Parathyroid adenoma (tissue), 2 donors: ENCODE measurements around the gene LHX4.

Experiments used
- H2AFZ ChIP-seq: fragments of 300-600 bp; sonication (generic); one replicate; pipeline ENCODE4 v1.7.0; 2017; ENCODE audit warnings: antibody characterized with exemption, mild to moderate bottlenecking
- H3K27ac ChIP-seq: fragments of 300-600 bp; sonication (generic); one replicate; pipeline ENCODE4 v1.7.0; 2017
- H3K27me3 ChIP-seq: fragments of 300-600 bp; sonication (generic); one replicate; pipeline ENCODE4 v1.7.0; 2017; ENCODE audit warnings: low read length; ENCODE audit not compliant: control insufficient read depth, insufficient read depth
- H3K36me3 ChIP-seq: fragments of 300-600 bp; sonication (generic); one replicate; pipeline ENCODE4 v1.7.0; 2017; ENCODE audit warnings: low read length; ENCODE audit not compliant: control insufficient read depth, insufficient read depth
- H3K4me1 ChIP-seq: fragments of 300-600 bp; sonication (generic); one replicate; pipeline ENCODE4 v1.7.0; 2017; ENCODE audit warnings: control low read depth
- H3K4me2 ChIP-seq: fragments of 300-600 bp; sonication (generic); one replicate; pipeline ENCODE4 v1.7.0; 2017; ENCODE audit warnings: low read length
- H3K4me3 ChIP-seq: fragments of 300-600 bp; sonication (generic); one replicate; pipeline ENCODE4 v1.7.0; 2017; ENCODE audit warnings: low read depth, low read length
- H3K79me2 ChIP-seq: fragments of 300-600 bp; sonication (generic); one replicate; pipeline ENCODE4 v1.7.0; 2017; ENCODE audit warnings: control low read depth
- H3K9ac ChIP-seq: fragments of 300-600 bp; sonication (generic); one replicate; pipeline ENCODE4 v1.7.0; 2017; ENCODE audit warnings: mild to moderate bottlenecking
- H3K9me3 ChIP-seq: fragments of 300-600 bp; sonication (generic); one replicate; pipeline ENCODE4 v1.7.0; 2017; ENCODE audit warnings: low read length; ENCODE audit not compliant: control insufficient read depth
- TF ChIP-seq, protein P1 (sequence below): fragments of 300-600 bp; sonication (generic); IDR thresholded peaks from one replicate; pipeline ENCODE4 v1.7.0; 2017; ENCODE audit warnings: antibody characterized with exemption, mild to moderate bottlenecking
- donor health status: primary hyperparathyroidism.

Gene LHX4

DNA sequence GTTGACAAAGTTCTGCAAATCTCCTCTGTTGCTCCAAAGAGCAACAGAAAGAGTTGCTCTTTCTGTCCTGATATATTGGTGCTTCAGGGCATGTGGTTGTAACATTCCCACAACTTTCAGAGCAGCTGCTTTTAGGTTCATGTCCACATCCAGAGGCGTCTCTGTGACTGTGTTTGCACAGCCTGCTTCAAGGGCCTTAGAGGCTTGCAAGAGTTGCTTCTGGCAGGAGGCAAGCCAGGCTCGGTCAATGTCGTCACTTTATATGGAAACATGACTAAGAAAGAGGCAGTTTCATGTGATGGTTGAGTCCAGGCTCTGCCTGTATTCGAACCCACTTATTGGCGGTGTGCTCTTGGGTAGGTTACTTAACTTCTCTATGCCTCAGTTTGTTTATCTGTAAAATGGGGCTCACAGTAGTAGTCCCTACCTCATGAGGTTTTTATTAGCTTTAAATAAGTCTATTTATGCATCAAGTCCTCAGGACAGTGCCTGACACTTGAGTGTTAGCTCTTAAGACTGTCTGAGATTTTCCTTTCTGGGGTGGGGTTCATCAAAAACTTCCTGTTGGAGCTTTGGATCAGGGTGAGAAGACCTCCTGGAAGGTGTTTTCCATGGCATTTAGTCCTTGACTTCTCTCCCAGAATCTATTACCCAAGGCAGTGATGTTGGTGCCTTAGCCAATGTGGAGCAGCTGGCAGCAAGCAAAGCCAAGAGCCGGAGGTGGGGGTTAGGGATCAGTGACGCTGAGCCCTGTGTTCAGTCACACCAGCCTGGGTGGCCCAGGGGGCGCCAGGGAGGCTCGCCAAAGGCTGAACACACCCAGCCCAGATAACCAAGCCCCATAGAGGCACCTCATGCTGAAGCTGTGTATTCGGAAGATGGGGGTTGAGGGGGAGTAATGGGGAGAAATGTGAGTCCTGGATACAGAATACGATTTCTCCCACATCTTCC, 18.9 kb downstream of the LHX4 start:
- TF ChIP-seq, protein P1, sequence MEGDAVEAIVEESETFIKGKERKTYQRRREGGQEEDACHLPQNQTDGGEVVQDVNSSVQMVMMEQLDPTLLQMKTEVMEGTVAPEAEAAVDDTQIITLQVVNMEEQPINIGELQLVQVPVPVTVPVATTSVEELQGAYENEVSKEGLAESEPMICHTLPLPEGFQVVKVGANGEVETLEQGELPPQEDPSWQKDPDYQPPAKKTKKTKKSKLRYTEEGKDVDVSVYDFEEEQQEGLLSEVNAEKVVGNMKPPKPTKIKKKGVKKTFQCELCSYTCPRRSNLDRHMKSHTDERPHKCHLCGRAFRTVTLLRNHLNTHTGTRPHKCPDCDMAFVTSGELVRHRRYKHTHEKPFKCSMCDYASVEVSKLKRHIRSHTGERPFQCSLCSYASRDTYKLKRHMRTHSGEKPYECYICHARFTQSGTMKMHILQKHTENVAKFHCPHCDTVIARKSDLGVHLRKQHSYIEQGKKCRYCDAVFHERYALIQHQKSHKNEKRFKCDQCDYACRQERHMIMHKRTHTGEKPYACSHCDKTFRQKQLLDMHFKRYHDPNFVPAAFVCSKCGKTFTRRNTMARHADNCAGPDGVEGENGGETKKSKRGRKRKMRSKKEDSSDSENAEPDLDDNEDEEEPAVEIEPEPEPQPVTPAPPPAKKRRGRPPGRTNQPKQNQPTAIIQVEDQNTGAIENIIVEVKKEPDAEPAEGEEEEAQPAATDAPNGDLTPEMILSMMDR = no peak
- Histone ChIP-seq H2AFZ (no peak overlapping the region), H3K36me3 (no peaks in the 10 kb centered on the region), H3K4me2 (no peak overlapping the region), H3K4me1 (no peaks in the 10 kb centered on the region), H3K27ac (no peak overlapping the region), H3K9me3 (no peaks in the 10 kb centered on the region), H3K79me2 (no peaks in the 10 kb centered on the region), H3K27me3 (no peaks in the 10 kb centered on the region), H3K4me3 (no peak overlapping the region), H3K9ac (no peak overlapping the region)

DNA sequence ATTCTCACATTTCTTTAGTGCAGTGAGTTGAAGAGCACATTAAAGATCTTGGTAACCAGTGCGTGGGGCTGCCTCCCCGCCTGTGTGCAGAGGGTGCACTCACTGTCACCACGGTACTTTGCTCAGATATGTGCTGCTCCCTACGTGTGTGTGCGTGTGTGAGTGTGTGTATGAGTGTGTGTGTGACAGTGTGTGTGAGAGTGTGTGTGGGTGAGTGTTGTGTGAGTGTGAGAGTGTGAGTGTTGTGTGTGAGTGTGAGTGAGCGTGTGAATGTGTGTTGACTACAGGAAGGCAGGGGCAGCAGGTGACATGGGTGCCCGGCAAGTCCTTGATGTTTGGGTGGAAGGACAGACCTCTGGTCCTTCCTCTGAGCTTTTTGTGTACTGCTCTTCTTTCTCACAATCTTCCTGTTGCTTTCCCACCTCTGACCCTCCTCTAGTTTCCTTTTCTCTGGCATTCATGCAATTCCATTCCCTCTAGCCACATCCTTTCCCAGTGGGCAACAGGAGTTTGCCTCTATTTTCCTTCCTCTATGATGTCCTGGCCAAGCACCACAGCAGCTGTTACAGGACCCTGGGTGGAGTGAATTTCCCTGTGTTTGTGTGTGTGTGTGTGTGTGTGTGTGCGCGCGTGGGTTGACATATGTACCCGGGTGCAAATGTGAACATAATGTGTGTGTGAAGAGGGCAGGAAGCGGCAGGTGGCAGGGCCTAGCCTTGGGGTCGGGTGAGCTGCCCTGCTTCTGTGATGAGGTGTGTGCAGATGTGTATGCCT, 19.8 kb downstream of the LHX4 start:
- no peaks in the 10 kb centered on the region for H3K79me2 ChIP-seq
- no peak overlapping the region for H3K27ac ChIP-seq
- H3K9me3 ChIP-seq = no peaks in the 10 kb centered on the region
- H3K36me3 ChIP-seq = no peaks in the 10 kb centered on the region
- TF ChIP-seq, protein P1 = no peak
- no peak overlapping the region for H3K9ac ChIP-seq
- H3K4me3 ChIP-seq = no peak overlapping the region
- no peaks in the 10 kb centered on the region for H3K4me1 ChIP-seq
- H3K4me2 ChIP-seq = no peak overlapping the region
- H2AFZ ChIP-seq = no peak overlapping the region
- no peaks in the 10 kb centered on the region for H3K27me3 ChIP-seq

DNA sequence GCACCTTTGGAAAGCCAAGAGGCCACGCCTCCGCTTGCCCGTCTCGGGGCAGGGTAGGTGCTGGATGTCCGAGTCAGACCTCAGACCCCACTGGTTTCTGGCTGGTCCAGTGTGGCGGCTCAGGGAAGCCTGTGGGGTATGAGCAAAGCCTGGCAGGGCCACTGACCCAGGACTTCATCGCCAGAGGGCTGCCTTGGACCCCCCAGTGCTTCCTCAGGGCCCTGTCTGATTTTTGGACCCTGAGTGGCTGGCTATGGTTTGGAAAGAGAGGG, 20.4 kb downstream of the LHX4 start:
- no peaks in the 10 kb centered on the region for H3K36me3 ChIP-seq
- no peaks in the 10 kb centered on the region for H3K4me1 ChIP-seq
- H3K79me2 ChIP-seq = no peaks in the 10 kb centered on the region
- H3K4me3 ChIP-seq = no peak overlapping the region
- H3K27me3 ChIP-seq = no peaks in the 10 kb centered on the region
- H3K27ac ChIP-seq = no peak overlapping the region
- H3K9ac ChIP-seq = no peak overlapping the region
- no peak overlapping the region for H2AFZ ChIP-seq
- TF ChIP-seq, protein P1 = no peak
- no peak overlapping the region for H3K4me2 ChIP-seq
- no peaks in the 10 kb centered on the region for H3K9me3 ChIP-seq

DNA sequence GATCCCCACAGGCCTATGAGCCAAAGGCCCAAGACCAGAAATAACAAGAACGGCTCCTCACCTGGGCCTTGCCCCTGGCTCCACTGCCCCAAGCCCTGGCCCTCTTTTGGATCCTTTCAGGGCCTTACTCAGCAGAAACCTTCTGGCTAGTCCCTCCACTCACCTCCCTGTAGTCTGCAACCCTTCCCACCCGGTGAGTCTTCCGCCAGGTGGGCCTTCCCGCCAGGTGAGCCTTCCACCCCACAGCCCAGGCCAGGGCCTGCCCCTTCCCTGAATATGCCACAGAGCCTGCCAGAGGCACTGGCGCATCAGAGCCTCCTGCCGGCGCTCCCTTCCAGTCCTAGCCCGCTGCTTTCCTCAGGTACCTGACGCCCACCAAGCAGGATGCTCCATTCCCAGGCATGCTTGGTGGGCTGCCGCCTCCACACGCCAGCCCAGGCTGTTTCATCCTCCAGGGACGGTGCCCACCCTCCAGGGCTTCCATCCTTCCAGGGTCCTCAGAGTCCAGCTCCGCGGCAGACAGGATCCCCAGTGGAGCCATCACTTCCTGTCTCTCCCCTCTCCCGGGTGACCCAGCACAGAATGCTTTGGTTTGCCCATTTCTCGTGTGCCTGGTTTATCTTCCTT, 20.9 kb downstream of the LHX4 start:
- H3K27me3 ChIP-seq = no peaks in the 10 kb centered on the region
- H2AFZ ChIP-seq = no peak overlapping the region
- no peaks in the 10 kb centered on the region for H3K9me3 ChIP-seq
- no peak overlapping the region for H3K9ac ChIP-seq
- H3K36me3 ChIP-seq = no peaks in the 10 kb centered on the region
- no peak overlapping the region for H3K4me2 ChIP-seq
- no peaks in the 10 kb centered on the region for H3K79me2 ChIP-seq
- no peak overlapping the region for H3K4me3 ChIP-seq
- TF ChIP-seq, protein P1 = no peak
- no peak overlapping the region for H3K27ac ChIP-seq
- H3K4me1 ChIP-seq = no peaks in the 10 kb centered on the region
